HK-2 (cell line): ENCODE data around the gene ADM5.
"Not testable (repeated sequence)": the region's sequence is repeated elsewhere in the genome, so short reads cannot be mapped to it uniquely, and the experiment has no call there.

Source experiments
- DNase-seq: peaks from one replicate; pipeline ENCODE4 v3.0.0-alpha.2; 2018; ENCODE audit not compliant: unreplicated experiment

ADM5 gene

DNA sequence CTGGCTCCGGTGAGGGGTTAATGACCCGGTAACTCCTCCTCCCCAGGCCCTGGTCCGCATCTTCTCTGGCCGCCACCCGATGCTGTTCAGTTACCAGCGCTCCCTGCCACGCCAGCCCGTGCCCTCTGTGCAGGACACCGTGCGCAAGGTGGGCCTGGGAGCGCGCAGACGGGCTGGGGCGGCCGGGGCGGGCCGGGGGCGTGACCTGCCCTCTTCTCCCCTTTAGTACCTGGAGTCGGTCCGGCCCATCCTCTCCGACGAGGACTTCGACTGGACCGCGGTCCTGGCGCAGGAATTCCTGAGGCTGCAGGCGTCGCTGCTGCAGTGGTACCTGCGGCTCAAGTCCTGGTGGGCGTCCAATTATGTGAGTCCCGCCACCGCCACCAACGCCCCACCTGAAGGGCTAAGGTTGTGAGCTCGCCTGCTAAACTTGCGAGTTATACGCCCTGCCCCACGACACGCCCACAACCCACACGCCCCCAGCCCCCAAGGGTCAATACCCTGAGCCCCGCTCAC, 11.9 kb downstream of the ADM5 start:
- no peak for DNase-seq

DNA sequence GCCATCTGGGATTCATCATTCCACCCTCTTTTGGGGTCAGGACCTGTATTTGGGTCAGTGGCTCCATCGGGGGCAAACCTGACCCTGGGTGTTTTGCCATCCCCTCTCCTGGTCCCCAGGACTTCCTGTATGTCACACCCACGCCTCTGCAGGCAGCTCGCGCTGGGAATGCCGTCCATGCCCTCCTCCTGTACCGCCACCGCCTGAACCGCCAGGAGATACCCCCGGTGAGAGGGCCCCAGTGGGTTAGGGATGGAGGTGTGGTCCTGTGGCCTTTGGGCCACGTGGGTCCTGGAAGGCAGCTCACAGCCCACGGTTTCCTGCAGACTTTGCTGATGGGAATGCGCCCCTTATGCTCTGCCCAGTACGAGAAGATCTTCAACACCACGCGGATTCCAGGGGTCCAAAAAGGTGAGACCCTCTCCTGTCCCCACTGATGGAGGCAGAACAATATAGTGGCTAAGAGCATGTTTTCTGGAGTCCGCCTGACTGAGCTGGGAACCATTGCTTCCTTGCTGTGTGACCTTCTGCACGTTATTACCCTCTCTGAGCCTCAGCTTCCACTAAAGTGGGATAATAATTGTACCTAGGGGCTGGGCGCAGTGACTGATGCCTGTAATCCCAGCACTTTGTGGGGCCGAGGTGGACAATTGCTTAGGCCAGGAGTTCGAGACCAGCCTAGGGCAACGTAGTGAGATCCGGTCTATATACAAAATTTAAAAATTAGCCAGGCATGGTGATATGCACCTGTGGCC, 15.7 kb downstream of the ADM5 start:
- DNase-seq = no peak

- no peak for DNase-seq
These were observed 16.5 kb downstream of the ADM5 start for GRCh38 chr19:49705919-49706318.

GRCh38 chr19:49710372-49710951, 21.1 kb downstream of the ADM5 start:
- DNase-seq = peak; percentile 58

- no peak for DNase-seq
These were observed 23.0 kb downstream of the ADM5 start for GRCh38 chr19:49712397-49712859.

DNA sequence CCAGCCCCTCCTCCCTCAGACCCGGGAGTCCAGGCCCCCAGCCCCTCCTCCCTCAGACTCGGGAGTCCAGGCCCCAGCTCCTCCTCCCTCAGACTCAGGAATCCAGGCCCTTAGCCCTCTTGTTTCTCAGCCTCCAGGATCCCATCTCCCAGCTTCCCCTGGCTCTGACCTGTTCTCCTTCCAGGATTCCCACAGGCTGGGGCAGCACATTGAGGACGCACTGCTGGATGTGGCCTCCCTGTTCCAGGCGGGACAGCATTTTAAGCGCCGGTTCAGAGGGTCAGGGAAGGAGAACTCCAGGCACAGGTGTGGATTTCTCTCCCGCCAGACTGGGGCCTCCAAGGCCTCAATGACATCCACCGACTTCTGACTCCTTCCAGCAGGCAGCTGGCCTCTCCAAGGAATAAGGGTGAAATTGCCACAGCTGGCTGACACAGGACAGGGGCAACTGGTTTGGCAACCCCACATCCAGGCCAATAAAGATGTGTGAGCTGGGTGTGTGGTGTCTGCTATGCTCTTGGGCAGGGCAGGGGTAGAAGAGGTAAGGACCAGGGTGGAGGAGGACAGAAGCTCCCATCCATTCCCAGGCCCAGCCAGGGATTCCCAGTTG, 23.9 kb downstream of the ADM5 start:
- DNase-seq = no peak

GRCh38 chr19:49716154-49716553, 26.8 kb downstream of the ADM5 start:
- no peak for DNase-seq

GRCh38 chr19:49718511-49718910, 29.1 kb downstream of the ADM5 start:
- DNase-seq = no peak

- DNase-seq = no peak
These were observed 29.6 kb downstream of the ADM5 start for GRCh38 chr19:49718991-49719390.

- DNase-seq = not testable (repeated sequence)
These were observed 30.0 kb downstream of the ADM5 start for GRCh38 chr19:49719420-49719819.

GRCh38 chr19:49727217-49728030, 38.0 kb downstream of the ADM5 start:
- DNase-seq = no peak

DNA sequence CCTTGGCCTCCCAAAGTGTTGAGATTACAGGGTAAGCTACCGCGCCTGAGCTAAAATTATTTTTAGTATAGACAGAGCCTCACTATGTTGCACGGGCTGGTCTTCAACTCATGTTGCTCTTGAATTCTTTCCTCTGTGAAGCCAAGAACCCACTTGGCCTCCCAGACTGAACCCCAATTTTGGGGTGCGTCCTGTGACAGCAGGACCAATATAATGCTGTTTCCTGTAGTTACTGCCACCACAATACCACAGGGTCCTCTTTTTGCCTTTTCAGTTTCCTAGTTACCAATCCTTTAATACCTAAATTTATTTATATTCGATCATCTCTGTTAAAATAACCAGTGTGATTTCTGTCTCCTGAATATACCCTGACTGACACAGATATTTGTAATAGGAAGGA, 40.8 kb downstream of the ADM5 start:
- no peak for DNase-seq

DNA sequence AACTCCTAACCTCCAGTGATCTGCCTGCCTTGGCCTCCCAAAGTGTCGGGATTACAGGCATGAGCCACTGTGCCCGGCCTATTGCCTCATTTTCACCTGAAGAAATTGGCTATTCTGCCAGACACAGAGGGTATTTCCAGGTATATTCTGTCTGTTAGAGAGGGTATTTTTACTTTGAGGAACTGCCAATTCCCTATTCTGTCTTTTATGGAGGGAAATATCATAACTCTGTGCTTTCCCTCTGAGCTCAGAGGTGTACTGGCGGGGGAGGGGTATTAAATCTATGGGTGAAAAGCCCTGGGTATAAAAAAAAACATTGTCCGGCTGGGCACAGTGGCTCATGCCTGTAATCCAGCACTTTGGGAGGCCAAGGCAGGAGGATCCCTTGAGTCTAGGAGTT, 48.9 kb downstream of the ADM5 start:
- DNase-seq = no peak

DNA sequence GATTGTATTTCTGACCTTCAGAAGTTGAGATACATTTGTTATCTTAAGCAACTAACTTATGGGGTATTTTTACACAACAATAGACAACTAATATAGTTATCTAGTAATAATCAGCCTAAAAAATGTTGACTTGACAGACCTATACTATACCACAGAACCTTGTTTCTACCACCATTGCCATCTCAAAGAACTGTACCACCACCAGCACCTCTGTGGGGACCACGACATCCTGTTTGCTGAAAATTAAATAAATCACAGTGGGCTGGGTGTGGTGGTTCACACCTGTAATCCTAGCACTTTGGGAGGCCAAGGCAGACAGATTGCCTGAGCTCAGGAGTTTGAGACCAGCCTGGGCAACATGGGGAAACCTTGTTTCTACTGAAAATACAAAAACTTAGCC, 49.7 kb downstream of the ADM5 start:
- DNase-seq = no peak

GRCh38 chr19:49739933-49740332, 50.5 kb downstream of the ADM5 start:
- DNase-seq = no peak
